Umbilical cord (tissue), 2 donors: Measurements from ENCODE around the gene PNRC2. TPM values are rescaled to one million over a fixed set of nuclear protein-coding genes. Genes with fewer than 3 reads are reported as not detected.
A peak's percentile ranks its signal among the peaks of the same experiment; 100 is the strongest.
"Not testable (repeated sequence)": the region's sequence is repeated elsewhere in the genome, so short reads cannot be mapped to it uniquely, and the experiment has no call there.

Experiments used
- DNase-seq: peaks from one replicate; pipeline ENCODE4 v3.0.0-alpha.2; 2015; ENCODE audit warnings: low spot score
- total RNA-seq: library from RNA; depleted of rRNA; stranded (reverse); fragments of >200 nt; gene quantifications from one replicate; pipeline ENCODE4 v1.2.3, GENCODE V29; 2014; ENCODE audit warnings: low replicate concordance; ENCODE audit not compliant: insufficient read depth

PNRC2 gene
- total RNA-seq, 1 donor from 2014 or later: 119 TPM

DNA sequence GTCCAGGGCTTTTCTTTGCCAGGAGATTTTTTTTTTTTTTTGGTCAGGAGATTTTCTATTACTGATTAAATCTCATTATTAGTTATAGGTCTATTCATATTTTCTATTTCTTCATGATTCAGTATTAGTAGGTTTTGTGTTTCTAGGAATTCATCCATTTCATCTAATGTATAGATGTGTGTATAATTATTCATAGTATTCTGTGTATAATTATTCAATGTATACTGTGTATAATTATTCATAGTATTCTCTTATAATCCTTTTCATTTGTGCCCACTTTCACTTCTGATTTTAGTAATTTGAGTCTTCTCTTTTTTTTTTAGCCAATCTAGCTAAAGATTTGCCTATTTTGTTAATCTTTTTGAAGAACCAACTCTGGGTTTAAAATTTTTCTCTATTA is 12.3 kb upstream of the PNRC2 start:
- DNase-seq: no peak

DNA sequence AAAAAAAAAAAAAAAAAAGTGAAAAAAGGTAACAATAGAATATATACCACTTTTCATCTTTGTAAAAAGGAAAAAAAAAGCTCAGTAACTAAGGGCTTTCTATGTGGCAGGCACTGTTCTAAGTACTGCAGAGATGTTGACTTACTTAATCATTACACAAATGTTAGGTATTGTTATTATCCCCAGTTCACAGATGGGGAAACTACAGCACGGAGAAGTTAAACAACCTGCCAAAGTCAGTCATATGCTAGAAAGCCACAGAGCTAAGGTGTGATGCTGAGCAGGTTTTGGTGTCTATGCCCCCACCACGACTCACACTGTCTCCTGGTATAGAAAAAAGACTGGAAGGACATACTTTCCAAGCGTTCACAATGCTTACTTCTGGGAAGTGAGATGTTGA is 6.6 kb upstream of the PNRC2 start:
- DNase-seq: no peak

DNA sequence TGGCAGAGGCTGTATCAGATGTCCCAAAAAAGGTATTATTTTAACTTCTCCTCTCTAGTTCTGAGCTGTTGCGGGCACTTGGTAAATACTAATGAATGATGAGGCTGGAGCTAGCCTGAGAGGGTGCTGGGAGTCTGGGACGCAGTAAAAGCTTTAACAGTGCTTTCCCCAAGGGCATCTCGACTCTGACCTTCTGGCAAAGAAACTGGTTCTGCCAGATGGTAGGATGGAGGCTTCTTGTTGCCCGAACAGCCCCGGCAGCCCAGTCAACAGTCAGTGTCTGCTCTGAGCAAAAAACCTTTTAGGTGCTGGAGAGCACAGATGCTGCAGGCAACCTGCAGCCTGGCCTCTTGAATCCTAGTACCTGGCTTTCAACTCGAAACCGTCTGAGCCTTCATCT is 2.5 kb upstream of the PNRC2 start:
- no peak for DNase-seq

DNA sequence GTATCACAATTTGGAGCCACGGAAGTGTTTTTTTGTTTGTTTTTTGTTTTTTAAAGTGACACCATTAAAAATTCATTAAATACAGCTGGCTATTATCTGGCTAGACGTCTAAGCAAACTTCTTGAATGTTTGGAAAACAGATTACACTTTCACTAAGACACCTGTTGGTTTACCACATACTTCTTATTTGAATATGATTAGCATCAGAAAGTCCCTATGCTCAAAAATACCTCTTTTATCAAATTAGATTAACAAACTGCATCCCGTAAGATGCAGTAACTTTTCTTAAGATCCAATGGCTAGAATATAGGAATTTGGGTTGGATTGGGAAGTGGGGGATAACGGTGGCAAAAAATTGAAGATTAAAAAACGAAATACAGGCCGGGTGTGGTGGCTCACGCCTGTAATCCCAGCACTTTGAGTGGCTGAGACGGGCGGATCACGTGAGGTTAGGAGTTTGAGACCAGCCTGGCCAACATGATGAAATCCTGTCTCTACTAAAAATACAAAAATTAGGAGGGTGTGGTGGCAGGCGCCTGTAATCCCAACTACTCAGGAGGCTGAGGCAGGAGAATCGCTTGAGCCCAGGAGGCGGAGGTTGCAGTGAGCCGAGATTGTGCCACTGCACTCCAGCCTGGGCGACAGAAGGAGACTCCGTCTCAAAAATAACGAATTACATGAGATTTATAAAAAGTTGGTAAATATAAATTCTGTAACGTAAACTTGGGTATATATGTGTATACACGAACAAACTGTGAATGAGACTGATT is 1.4 kb upstream of the PNRC2 start:
- not testable (repeated sequence) for DNase-seq

DNA sequence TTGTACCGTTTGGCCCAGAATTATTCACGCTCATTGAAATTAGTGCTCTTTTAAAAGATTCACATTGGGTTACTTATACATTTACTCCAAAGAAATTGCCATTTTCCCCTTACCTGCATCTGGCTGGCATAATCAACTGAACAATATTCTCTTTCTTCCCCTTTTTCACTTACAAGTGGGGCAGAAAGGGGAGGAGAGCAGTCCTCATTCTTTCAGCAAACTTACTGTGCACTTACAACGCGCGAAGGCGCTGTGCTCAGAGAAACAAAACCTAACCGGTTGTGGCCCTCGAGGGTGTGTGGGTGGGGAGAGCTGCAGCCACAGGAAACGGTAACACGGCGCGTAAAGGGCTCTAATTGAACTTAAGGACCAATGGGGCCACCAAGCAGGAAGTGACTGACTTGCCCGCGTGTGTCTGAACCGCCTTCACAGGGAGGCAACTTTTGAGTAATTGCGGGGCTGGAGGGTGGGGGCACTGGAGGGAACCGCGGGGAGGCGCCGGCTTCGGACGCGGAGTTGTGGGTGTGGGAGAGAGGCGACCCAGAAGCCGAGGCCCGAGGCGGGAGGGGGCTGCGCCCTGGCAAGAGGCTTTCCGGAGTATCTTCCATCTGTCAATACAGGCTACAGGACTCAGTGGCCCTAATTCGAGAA is 693 bp upstream of the PNRC2 start:
- DNase-seq: peak; percentile 91

DNA sequence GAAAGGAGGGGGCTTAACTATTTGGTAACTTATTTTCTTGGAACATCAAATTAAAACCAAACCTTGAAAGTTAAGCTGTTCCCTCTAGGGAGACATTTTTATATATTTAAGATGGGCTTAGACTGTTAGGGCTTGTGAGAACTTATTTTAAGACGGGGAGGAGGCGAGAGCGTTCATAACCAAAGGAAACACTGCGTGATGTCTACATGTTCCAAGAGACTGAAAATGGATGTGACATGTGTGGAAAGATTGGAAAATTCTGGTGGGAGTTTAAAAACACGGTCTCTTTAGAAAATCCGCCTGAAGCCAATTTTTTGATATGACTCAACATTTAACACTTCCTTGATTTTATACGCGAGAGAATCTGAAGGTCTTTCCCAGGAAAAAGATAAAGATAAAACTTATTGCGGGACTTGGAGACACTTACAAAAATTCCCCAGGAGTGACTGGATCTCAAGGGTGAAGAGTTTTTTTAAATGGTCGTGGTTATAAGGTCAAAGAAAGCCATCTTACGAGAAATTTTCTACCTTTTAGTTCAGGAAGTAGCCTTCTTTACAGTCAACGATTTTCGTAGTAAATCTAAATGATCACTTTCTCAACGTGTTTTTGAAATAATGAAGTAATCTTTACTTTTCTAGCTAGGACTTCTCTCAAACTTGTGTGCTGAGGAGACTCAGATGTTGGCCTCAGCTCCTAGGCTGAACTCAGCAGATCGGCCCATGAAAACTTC is 828 bp downstream of the PNRC2 start:
- peak; percentile 54 for DNase-seq

DNA sequence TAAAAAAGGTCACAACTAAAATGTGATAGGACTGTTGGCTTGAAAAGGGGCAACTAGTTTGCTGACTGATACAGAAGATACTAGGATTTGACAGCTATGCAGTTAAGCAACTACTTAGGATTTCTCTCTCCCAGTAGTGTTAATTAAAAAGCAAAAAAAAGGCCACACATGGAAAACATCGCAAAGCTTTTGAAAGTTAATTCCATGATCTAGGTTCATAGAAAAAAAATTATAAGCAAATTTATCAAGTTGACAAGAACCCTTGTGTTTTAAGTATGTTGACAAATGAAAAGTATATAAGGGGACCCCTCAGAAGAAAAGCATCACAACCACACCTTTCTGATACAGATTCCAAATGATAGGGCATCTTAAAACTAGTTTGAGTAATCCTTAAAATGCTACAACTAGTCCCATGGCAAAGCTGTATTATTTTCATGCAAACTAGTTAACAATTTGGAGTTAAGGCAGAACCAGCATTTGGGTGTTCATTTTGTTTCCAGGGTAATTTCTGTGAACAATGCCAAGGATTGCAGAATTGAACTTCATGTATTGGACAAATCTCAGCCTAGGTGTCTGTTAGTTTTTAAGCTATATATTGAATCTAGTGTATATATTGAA is 4.1 kb downstream of the PNRC2 start:
- no peak for DNase-seq

DNA sequence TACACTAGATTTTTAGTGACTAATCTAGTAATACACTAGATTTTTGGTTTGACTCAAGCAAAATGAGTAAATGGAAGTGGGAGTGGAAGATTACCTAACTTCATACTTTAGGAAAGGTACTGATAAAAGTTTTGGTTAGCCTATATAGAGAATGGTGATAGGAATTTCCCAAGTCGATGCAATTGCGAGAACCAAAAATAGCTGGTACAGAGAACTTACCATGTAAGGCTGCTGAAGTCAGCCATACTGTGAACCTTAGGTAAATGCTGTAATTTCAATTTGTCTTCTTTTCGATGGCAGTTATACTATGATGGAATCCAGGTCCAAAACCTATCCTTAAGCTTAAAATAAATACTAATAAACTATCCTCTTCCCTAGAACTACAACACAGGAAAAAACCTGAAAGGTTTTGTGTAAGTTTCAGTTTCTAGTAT is 4.6 kb downstream of the PNRC2 start:
- no peak for DNase-seq

DNA sequence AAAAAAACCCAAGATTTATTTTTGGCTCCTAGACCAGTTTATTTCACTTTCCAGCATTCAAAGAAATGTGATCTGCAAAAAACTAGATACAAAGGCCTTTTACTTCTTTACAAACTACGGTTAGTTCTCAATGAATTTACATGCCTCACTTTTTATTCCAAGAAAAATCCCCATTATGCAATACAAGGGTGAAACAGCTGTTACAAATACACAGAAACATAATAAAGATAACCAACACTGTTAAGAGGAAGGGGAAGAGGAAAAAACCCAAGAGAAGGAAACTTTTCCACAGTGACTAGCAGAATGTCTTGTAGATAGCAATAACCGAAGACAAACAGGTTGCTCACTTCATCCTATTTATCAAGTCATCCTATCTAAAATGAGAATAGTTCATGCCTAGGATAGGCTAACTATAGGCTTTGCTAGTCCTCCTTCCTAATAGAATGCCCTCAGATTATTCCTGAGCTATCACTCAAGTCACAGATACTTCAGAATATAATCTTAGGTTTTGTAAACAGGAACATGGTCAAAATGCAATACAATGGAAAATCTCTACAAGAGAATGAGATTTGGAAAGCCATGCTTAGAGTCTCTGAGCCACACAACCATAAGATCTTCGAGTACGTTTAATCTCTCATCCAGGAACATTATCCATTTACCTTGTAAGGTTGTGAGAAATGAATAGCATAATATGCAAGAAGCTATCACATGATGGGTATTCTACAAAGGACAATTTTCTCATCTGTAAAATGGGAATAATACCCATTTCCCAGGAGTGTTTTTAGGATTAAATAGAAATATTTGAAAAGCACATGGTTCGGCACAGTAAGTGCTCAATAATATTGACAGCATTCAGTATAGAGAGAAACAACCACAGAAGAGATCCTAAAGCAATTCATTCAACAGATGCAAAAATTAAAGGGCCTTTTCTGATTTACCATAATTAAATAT is 5.4 kb downstream of the PNRC2 start:
- DNase-seq: peak; percentile 45

DNA sequence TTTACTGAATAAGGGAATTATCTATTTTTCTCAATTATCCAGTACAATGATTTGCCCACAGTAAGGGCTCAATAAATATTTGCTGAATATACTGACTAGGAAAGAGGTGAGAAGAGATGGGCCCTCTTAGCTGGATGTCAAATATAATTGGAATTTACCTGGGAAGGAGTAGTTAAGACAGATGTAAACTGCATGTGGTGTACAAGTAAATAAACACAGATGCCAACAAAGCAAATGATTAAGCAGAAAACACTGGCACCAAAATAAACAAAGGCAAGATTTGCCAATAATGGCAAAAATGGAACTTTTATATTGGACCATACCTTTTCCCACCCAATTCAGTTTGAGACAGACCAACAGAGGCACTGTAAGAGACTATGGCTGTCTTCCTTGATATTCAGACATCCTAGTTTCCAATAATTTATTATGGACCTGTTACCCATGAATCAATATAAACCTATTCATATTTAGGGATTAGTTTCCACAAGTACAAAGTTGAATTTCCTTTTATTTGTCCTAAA is 7.4 kb downstream of the PNRC2 start:
- no peak for DNase-seq

DNA sequence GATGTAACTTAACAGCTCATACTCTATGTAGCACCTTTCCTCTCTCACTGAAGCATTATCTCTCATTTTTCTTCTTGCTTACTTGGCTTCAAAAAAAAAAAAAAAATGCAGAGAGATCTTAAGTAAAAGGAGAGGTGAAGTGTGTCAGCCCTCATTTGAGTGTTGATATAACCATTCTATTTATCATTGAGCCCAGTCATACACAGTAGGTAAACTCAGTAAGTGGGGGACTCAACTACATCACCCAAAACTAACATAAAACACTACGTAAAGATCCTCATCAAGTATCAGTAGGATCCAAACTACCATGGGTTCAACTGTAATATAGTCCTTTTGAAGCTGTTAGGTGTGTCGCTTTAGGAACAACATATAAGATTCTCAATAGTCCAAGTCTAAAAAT is 8.2 kb downstream of the PNRC2 start:
- no peak for DNase-seq

DNA sequence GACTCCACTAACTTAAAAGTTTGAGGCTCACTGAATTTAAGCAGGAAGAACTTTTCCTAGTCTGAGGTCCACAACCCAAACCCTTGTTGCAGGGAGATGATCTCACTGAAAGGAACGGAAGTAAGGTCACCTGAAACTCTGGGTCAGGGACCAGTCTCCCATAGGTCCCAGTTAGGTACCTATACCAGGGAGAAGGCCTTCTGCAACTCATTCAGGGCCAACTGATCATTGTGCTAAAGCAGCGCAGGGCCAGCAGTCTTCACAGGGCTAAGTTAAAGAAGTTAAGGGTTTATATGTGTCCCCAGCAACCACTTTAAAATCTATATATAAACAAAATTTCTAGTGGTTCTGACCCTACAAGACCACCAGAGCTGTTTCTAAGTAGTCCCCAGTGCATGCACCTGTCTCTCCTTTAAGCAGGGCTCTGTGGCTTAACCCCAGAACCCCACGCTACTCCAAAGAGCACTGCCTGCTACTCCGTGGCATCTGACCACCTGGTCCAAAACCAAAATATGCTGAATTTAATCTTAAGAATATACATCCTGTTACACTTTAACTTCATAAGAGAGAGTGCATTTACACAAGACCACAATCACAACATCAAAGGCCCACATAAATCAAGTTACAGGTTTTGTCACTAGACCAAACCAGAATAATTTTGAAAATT is 17.7 kb downstream of the PNRC2 start:
- DNase-seq: no peak

DNA sequence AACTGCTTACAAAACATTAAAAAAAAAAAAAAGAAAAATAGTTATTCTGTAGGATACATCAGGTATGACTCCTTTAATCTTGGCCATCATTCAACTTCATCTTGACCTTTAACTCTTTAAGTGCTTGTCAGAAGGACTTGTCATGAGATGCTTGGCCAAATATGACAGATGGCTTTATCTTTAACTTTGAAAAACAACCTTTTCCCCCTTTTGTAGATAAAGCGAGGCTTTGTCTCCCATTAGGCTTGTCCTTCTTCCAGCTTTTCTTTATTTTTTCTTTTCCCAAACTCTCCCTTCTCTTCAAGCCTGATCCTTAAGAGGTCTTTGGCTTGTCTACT is 18.2 kb downstream of the PNRC2 start:
- DNase-seq: no peak

DNA sequence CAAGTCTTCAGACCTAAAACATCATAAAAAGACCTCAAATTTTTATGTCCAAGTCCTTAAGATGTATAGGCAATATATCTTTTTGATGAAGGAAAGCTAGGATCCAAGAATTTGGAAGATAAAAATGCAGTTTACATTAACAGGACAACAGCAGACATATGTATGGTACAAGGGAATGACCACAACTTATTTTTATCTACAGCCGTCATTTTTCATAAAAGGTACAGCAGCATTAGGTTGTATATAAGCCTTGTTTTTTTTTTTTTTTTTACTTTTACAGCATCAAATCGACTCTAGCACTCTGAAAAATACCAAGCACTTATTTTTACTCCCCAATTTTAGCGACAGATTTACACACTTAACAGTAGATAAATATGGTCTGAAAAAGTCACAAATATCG is 19.2 kb downstream of the PNRC2 start:
- no peak for DNase-seq

DNA sequence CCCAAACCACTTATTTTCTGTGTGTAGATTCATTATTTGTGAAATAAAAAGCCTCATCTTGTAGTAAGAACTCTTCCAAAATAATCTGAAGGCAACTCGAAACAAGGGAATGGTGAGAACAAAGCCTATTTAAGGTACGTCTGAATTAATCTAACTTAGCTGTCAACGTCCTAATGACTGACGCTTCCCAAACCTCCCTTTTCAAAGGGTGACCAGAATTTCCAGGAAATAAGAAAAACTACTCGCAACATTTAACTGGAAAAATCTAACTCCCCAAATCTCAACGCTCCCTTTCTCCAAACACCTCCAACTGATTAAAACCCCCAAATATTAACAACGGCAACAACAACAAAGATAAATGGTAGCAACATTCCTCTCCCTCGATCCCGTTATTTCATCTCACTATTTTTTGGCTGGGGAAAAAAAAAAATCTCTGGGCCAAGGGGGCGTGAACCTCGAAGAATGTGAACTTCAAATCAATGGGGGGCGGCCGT is 19.8 kb downstream of the PNRC2 start:
- DNase-seq: no peak

DNA sequence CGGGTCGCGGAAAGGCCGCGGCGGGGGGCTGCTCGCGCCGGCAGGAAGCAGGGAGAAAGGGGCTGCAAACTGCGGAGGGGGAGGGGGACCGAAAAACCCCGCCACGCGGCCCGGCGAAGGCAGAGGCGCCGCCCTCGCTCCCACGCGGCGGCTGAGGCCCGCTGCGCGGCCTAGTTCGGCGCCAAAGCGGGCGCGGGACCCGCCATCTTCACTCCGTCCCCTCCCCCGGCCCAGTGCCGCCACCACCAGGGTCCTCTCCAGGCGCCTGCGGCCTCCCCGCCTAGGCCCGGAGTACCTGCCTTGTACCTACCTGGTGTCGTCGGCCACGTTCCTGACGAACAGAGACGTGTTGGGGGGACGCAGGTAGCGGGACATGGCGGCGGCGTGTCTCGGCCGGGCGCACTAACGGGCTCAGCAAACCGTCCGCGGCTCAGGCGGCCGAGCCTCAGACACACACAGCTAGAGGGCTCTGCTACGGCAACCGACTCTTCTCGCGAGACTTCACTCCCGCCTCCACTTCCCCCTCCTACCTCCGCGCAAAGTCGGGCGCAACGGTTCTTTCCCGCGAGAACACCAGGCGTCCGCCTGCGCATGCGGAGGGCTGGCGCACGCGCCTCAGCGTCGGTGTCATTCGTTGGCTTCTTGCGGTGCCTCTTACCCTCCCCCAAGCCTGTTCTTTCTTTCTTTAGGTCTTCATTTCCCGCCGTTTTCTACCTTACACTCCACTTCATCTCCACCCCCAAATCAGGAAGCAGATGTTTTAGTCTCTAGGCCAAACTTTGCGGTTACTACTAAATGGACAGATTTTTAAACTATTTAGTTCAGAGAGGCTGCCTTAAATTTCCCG is 20.5 kb downstream of the PNRC2 start, which contains the start of gene SRSF10:
Gene SRSF10 (minus strand): TSS at position 447 of the 847 bp plus-strand sequence. CDS start 72 bp downstream, at position 375.
- DNase-seq: peak; percentile 99

DNA sequence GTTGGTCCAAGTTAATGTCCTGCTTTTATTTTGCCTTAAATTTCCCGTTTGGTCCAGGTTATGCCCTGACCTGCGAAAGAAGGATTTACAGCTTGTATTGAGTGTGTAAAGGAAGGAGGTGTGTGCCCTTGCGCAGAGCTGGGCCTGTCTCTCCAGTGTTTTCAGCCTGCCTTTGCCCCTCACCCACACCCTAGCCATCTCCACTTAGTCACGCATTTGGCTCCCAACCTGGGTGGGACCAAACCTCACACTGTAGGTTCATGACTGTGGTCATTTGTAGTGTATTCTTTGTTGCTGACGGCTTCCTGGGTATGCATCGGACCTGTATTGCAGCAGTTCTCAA is 21.1 kb downstream of the PNRC2 start:
- DNase-seq: peak; percentile 31

DNA sequence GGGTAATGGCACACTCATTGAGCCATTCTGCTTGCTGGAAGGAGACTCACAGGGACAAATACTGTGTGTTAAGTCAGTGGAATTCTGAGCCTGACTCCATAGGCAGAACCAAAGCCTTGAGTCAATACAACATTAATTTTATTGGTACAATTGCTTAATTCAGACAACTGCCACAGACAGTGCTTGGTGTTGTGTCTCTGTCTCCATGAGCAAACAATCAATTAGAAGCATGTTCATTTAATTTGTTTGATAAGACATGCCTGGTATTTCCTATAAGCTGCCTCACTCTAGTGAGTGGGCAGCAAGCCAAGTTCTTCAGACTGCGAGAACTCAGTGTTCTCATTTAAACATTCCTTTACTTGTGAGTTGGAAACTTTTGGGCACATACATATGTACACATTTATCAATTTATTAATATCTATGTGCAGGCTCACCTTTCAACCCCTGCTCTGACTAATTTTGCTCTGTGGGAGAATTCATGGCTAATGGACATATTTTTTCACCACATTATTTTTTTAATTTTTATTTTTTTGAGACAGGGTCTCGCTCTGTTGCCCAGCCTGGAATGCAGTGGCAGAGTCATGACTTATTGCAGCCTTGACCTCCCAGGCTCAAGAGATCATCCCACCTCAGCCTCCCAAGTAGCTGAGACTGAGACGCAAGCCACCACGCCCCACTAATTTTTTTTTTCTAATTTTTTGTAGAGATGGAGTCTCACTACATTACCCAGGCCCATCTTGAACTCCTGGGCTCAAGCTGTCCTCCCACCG is 25.0 kb downstream of the PNRC2 start:
- DNase-seq: peak; percentile 80
